Mononuclear cell (primary cell): ENCODE results near the gene BEND4. TPM values are rescaled to one million over a fixed set of nuclear protein-coding genes. Genes with fewer than 3 reads are reported as not detected.

ENCODE experiments used
- H3K27me3 ChIP-seq: 2 replicates; pipeline ENCODE4 v1.6.0; 2011; ENCODE audit warnings: low read length, control low read depth; ENCODE audit not compliant: insufficient read depth
- H3K4me1 ChIP-seq: 2 replicates; pipeline ENCODE4 v1.5.1; 2011; ENCODE audit warnings: mild to moderate bottlenecking, low read length, control low read depth; ENCODE audit not compliant: insufficient read depth
- H3K4me3 ChIP-seq: 2 replicates; pipeline ENCODE4 v1.5.1; 2011; ENCODE audit warnings: mild to moderate bottlenecking, low read length, moderate library complexity
- H3K9me3 ChIP-seq: 2 replicates; pipeline ENCODE4 v1.5.1; 2011; ENCODE audit warnings: low read depth, mild to moderate bottlenecking, control low read depth, low read length
- total RNA-seq: library from RNA; depleted of rRNA; stranded (reverse); fragments of >200 nt; gene quantifications from one replicate; pipeline ENCODE4 v1.2.3, GENCODE V29; 2012

BEND4 gene
- total RNA-seq, 1 donor: 1.0 TPM

- no peaks in the 10 kb centered on the region for H3K9me3 ChIP-seq
- no peak overlapping the region for H3K4me3 ChIP-seq
- H3K4me1 ChIP-seq: no peaks in the 10 kb centered on the region
- no peaks in the 10 kb centered on the region for H3K27me3 ChIP-seq
Observed at GRCh38 chr4:42136371-42136770, 16.1 kb downstream of the BEND4 start.

DNA sequence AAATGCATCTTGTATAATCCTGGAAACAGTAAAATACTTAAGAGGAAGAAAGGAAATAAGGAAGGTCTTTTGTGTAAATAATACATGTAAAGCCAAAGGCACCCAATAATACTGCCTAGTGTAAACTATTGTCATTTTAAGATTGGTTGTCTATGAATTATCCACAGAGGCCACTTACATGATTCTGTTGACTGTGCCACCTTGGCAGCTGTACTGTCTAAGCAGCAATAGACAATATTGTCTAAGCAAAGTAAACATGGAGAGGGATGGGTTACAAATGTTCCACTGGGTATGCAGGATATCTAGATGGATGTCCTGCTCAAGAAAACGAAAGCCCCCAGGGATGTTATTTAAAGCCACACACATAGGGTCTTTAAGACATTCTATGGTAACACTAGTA is 19.4 kb downstream of the BEND4 start:
- no peaks in the 10 kb centered on the region for H3K27me3 ChIP-seq
- no peak overlapping the region for H3K4me3 ChIP-seq
- no peaks in the 10 kb centered on the region for H3K9me3 ChIP-seq
- H3K4me1 ChIP-seq: no peaks in the 10 kb centered on the region

DNA sequence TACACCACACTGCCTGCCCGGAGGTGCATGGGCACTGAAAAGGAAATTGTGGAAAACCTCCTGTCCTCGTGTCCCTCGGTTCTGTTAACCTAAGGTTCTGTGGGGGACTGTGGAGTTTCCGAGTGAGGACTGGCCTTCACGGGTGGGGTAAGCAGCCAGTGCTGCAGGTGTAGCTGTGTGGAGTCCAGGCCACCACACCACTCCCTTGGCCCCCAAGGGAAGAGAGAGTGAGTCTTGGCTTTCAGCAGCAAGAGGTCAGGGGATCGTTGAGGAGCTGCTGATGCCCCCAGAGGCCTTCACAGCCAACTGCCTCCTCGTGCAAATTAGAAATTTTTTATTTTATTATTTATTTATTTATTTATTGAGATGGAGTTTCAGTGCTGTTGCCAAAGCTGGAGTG is 20.4 kb downstream of the BEND4 start:
- H3K9me3 ChIP-seq: no peaks in the 10 kb centered on the region
- H3K4me3 ChIP-seq: no peak overlapping the region
- no peaks in the 10 kb centered on the region for H3K4me1 ChIP-seq
- H3K27me3 ChIP-seq: no peaks in the 10 kb centered on the region

GRCh38 chr4:42123071-42123644 is 29.3 kb downstream of the BEND4 start:
- Histone ChIP-seq H3K27me3 (no peaks in the 10 kb centered on the region), H3K4me1 (no peaks in the 10 kb centered on the region), H3K4me3 (no peak overlapping the region)

DNA sequence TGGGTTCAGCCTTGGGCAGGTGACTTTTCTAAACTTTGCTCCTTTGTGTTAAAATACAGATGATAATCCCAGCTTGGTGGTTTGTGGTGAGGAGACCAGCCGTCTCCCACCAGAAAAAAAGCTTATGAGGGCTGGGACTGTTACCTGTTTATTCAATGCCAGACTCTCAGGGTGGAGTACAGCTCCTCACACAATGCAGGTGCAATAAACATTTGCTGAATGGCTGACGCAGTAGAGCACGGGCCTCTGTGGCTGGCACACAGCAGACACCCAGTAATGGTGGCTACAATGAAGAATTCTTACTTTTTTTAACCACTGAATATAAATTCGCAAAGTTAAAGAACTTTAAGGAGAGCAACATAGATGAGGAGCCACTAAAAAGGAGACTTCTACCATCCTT is 30.2 kb downstream of the BEND4 start:
- Histone ChIP-seq H3K4me1 (no peaks in the 10 kb centered on the region), H3K4me3 (no peak overlapping the region), H3K9me3 (no peaks in the 10 kb centered on the region), H3K27me3 (no peaks in the 10 kb centered on the region)

More at GRCh38 chr4:42123071-42123644, 29.3 kb downstream of the BEND4 start:
- H3K9me3 ChIP-seq: no peaks in the 10 kb centered on the region

GRCh38 chr4:42119886-42120285 is 32.6 kb downstream of the BEND4 start:
- H3K9me3 ChIP-seq: no peaks in the 10 kb centered on the region
- no peak overlapping the region for H3K4me3 ChIP-seq
- no peaks in the 10 kb centered on the region for H3K27me3 ChIP-seq
- H3K4me1 ChIP-seq: no peaks in the 10 kb centered on the region

- Histone ChIP-seq H3K9me3 (no peaks in the 10 kb centered on the region), H3K4me1 (no peaks in the 10 kb centered on the region), H3K4me3 (no peak overlapping the region), H3K27me3 (no peaks in the 10 kb centered on the region)
Observed at GRCh38 chr4:42112846-42113245, 39.6 kb downstream of the BEND4 start.

- no peak overlapping the region for H3K4me3 ChIP-seq
- H3K27me3 ChIP-seq: no peaks in the 10 kb centered on the region
- H3K9me3 ChIP-seq: no peaks in the 10 kb centered on the region
- H3K4me1 ChIP-seq: no peaks in the 10 kb centered on the region
Observed at GRCh38 chr4:42104521-42104920, 47.9 kb downstream of the BEND4 start.

- Histone ChIP-seq H3K27me3 (no peaks in the 10 kb centered on the region), H3K4me1 (no peaks in the 10 kb centered on the region), H3K9me3 (no peaks in the 10 kb centered on the region), H3K4me3 (no peak overlapping the region)
Observed at GRCh38 chr4:42101446-42101975, 50.9 kb downstream of the BEND4 start.

- no peaks in the 10 kb centered on the region for H3K27me3 ChIP-seq
- no peaks in the 10 kb centered on the region for H3K9me3 ChIP-seq
- H3K4me1 ChIP-seq: no peaks in the 10 kb centered on the region
- no peak overlapping the region for H3K4me3 ChIP-seq
Observed at GRCh38 chr4:42088386-42088785, 64.1 kb downstream of the BEND4 start.

DNA sequence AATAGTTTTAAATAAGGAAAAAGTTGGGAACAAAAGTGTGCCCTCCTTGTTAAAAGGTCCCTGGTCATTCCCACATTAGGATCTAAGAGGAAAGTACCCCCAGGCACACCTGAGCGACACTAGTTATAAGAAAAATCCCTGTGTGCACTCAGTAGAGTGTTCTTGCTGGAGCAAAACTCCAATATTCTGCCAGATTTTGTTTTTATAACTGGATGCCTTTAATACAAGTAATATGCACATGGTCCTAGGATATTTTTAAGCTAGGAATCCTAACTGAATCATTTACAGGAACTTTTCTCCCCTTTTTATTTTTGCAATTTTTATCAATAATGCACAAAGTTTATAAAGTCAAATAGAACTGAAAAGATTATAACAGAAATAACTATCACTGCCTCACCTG is 68.6 kb downstream of the BEND4 start:
- Histone ChIP-seq H3K4me3 (no peak overlapping the region), H3K27me3 (no peaks in the 10 kb centered on the region), H3K4me1 (no peaks in the 10 kb centered on the region), H3K9me3 (no peaks in the 10 kb centered on the region)

DNA sequence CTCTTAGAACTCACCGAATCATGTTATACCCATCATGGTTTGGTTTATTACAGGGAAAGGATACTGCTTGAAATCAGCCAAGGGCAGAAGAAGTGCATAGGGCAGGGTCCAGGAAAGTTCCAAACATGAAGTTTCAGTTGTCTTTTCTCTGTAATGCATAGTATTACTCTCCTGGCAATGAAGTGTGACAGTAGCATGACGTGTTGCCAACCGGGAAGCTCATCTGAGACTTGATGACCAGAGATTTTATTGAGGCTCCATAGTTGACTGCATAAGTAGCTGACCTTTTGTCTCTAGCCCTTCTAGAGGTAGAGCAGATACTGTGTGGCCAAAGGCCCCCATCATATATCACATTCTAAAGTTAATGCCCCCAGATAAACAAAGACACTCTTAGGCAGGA is 72.1 kb downstream of the BEND4 start:
- Histone ChIP-seq H3K4me3 (no peak overlapping the region), H3K9me3 (no peaks in the 10 kb centered on the region), H3K4me1 (no peaks in the 10 kb centered on the region), H3K27me3 (no peaks in the 10 kb centered on the region)

DNA sequence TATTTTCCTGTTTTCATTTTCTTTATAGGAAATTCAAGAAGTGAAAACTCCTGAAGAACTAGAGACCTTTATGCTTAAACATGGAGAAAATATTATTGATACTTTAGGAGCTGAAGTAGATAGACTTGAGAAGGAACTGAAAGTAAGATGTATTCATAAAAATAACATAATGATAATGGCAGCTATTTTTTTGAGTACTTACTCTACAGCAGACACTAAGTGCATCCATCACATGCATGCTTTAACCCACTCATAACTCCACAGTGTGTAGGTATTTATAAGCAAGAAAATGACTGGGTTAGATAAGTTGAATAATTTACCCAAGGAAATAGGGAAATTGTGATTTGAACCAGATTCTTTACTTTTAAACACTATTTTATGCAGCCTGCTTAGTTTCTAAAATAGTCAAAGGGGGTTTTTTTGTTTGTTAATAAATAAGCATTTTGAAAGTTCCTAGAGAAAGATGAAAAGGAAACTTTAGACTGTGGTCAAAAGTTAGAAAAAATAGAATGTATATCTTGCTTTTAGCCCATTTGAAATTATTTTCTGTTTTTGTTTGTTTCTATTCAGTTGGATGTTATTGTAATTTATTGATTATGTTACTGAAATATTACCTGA is 74.2 kb downstream of the BEND4 start:
- no peaks in the 10 kb centered on the region for H3K9me3 ChIP-seq
- H3K4me1 ChIP-seq: no peaks in the 10 kb centered on the region
- H3K4me3 ChIP-seq: no peak overlapping the region
- no peaks in the 10 kb centered on the region for H3K27me3 ChIP-seq

GRCh38 chr4:42074294-42074693 is 78.2 kb downstream of the BEND4 start:
- H3K9me3 ChIP-seq: no peaks in the 10 kb centered on the region
- H3K4me3 ChIP-seq: no peak overlapping the region
- no peaks in the 10 kb centered on the region for H3K4me1 ChIP-seq
- no peaks in the 10 kb centered on the region for H3K27me3 ChIP-seq

DNA sequence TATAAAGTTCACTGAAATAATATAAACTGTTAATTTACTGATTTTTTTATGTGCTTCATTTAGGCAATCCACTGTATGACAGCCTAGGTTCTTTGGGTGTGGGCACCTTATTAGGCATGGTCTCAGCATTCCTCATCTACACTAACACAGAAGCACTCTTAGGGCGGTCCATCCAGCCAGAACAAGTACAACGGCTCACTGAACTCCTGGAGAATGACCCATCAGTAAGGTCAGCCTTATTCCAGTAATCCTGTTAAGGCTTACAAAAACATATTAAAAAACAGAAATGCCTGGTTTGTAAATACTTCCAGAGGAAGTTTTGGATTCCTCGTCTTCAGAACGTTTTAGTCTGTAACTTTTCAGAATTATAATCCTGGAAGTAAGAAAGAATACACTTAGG is 82.0 kb downstream of the BEND4 start:
- H3K27me3 ChIP-seq: no peaks in the 10 kb centered on the region
- no peaks in the 10 kb centered on the region for H3K9me3 ChIP-seq
- no peak overlapping the region for H3K4me3 ChIP-seq
- H3K4me1 ChIP-seq: no peaks in the 10 kb centered on the region

- Histone ChIP-seq H3K4me1 (no peaks in the 10 kb centered on the region), H3K9me3 (no peaks in the 10 kb centered on the region), H3K4me3 (no peak overlapping the region), H3K27me3 (no peaks in the 10 kb centered on the region)
Observed at GRCh38 chr4:42067264-42067663, 85.2 kb downstream of the BEND4 start.
